ENCODE measurements around the gene C7.
A peak's percentile ranks its signal among the peaks of the same experiment; 100 is the strongest.

The C7 gene

DNA sequence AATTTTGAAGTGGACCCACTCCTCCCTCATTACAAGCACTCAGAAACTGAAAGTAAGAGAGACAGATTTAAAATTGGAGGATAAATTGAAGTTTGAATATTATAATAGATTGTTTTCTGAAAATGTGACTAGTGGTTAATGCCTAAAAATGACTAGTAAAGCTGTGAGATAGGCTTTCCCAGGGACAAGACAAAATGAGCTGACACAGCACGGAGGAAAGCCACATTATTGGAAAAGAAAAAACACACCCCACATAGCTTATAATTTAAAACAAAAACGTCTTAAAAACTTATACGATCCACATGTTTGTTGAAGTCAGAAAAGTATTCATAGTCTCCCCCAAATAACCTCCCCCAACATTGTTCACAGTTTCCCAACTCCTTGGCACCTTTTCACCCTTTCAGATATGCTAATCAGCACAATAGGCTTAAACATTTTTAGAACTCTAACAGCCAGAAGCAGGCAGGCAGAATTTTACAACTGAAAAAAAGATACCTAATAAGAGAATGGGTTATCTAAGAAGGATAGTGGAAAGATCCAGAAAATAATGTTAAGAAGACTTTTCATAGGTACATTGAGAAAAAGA lies 6.1 kb downstream of the C7 start:
- DNase-seq (ENCODE audit: low spot score) (no peak), ATAC-seq (ENCODE audit: low read depth) (no peak)
- TF ChIP-seq, protein P1, sequence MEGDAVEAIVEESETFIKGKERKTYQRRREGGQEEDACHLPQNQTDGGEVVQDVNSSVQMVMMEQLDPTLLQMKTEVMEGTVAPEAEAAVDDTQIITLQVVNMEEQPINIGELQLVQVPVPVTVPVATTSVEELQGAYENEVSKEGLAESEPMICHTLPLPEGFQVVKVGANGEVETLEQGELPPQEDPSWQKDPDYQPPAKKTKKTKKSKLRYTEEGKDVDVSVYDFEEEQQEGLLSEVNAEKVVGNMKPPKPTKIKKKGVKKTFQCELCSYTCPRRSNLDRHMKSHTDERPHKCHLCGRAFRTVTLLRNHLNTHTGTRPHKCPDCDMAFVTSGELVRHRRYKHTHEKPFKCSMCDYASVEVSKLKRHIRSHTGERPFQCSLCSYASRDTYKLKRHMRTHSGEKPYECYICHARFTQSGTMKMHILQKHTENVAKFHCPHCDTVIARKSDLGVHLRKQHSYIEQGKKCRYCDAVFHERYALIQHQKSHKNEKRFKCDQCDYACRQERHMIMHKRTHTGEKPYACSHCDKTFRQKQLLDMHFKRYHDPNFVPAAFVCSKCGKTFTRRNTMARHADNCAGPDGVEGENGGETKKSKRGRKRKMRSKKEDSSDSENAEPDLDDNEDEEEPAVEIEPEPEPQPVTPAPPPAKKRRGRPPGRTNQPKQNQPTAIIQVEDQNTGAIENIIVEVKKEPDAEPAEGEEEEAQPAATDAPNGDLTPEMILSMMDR (IDR thresholded peaks at IDR 0.05; ENCODE audit: poor library complexity, severe bottlenecking): no peak
- Histone ChIP-seq H3K4me1 (ENCODE audit: insufficient read depth, poor library complexity, severe bottlenecking) (no peaks in the 10 kb centered on the region), H3K4me3 (ENCODE audit: severe bottlenecking) (no peak overlapping the region), H3K36me3 (ENCODE audit: low read depth) (no peaks in the 10 kb centered on the region), H3K9me3 (ENCODE audit: severe bottlenecking) (no peaks in the 10 kb centered on the region), H3K27me3 (ENCODE audit: insufficient read depth, poor library complexity, severe bottlenecking) (no peaks in the 10 kb centered on the region), H3K27ac (ENCODE audit: poor library complexity, severe bottlenecking) (no peak overlapping the region)

DNA sequence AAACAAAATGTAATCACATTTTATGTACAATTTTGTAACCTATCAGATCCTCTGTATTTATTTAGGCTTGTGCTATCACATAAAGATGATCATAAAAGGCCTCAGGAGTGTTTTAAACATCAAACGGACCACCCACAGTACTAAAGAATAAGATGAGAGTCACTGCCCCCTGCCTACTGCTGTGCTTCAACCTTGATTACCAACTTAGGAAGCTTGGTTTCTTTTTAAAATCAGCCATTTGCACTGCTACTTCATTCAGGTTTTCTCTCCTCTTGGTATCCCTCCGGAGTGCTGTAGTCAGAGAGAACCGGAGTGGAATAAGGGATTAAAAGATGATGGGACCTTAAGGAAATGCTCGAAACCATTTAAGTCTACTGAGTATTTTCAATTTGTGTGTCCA lies 6.9 kb downstream of the C7 start:
- ATAC-seq (ENCODE audit: low read depth) (no peak), DNase-seq (ENCODE audit: low spot score) (no peak)
- H3K4me3 ChIP-seq (ENCODE audit: severe bottlenecking): no peak overlapping the region
- no peaks in the 10 kb centered on the region for H3K36me3 ChIP-seq (ENCODE audit: low read depth)
- H3K9me3 ChIP-seq (ENCODE audit: severe bottlenecking): no peaks in the 10 kb centered on the region
- H3K4me1 ChIP-seq (ENCODE audit: insufficient read depth, poor library complexity, severe bottlenecking): no peaks in the 10 kb centered on the region
- TF ChIP-seq, protein P1 (IDR thresholded peaks at IDR 0.05; ENCODE audit: poor library complexity, severe bottlenecking): no peak
- H3K27ac ChIP-seq (ENCODE audit: poor library complexity, severe bottlenecking): no peak overlapping the region
- no peaks in the 10 kb centered on the region for H3K27me3 ChIP-seq (ENCODE audit: insufficient read depth, poor library complexity, severe bottlenecking)

DNA sequence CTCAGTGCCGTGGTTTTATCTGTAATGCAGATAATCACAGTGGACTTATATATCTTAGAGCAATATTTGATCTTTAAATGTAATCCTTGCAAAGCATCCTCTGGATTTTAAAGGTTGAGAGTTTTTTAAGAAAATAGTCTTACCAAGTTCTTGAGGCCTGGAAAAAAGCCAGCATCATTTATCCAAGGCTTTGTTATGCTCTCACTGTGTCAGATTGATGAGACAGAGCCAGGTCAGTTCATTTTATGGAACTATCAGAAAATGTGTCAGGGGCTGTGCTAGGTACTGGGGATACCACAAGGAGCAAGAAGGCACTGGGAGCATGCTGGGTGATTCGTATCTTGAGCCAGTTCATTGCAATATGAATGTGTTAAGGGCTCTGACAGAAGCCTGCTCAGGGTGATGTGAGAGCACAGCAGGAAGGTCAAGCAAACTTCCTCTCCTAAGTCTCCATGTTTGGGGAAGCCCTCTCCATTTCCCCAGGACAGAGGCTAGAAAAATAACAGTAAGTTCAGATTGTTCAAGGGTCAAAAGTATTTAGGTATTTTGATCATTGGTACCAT lies 19.7 kb downstream of the C7 start:
- TF ChIP-seq, protein P1 (IDR thresholded peaks at IDR 0.05; ENCODE audit: poor library complexity, severe bottlenecking): no peak
- H3K9me3 ChIP-seq (ENCODE audit: severe bottlenecking): peaks cover 10% of the 10 kb centered on the region
- H3K27me3 ChIP-seq (ENCODE audit: insufficient read depth, poor library complexity, severe bottlenecking): peaks cover 6% of the 10 kb centered on the region
- no peak overlapping the region for H3K4me3 ChIP-seq (ENCODE audit: severe bottlenecking)
- no peak for DNase-seq (ENCODE audit: low spot score)
- H3K36me3 ChIP-seq (ENCODE audit: low read depth): no peaks in the 10 kb centered on the region
- H3K4me1 ChIP-seq (ENCODE audit: insufficient read depth, poor library complexity, severe bottlenecking): no peaks in the 10 kb centered on the region
- H3K27ac ChIP-seq (ENCODE audit: poor library complexity, severe bottlenecking): no peak overlapping the region
- ATAC-seq (ENCODE audit: low read depth): 0 out of 3 replicates have a peak, but pooled peaks have one; percentile 31

DNA sequence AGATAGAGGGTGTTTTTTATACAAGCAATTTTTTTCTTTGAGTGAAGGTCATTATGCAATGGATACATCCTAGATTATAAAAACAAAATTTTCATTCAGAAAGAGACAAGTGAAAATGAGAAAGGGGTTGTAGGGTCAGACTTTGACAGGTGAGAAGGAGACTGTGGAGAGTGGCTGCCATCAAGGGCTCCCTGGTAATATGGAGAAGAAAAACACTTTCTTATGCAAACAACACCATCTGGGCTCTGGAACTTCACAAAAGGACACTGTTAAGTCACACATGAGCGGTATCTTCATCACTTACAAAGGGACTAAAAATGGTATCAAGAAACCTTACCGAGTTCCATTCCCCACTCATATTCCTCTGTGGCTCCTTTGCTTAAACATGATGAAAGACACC lies 23.5 kb downstream of the C7 start:
- H3K4me1 ChIP-seq (ENCODE audit: insufficient read depth, poor library complexity, severe bottlenecking): no peaks in the 10 kb centered on the region
- H3K27me3 ChIP-seq (ENCODE audit: insufficient read depth, poor library complexity, severe bottlenecking): peaks cover 6% of the 10 kb centered on the region
- H3K36me3 ChIP-seq (ENCODE audit: low read depth): no peaks in the 10 kb centered on the region
- DNase-seq (ENCODE audit: low spot score) (no peak), ATAC-seq (ENCODE audit: low read depth) (no peak)
- no peak overlapping the region for H3K4me3 ChIP-seq (ENCODE audit: severe bottlenecking)
- no peak overlapping the region for H3K27ac ChIP-seq (ENCODE audit: poor library complexity, severe bottlenecking)
- H3K9me3 ChIP-seq (ENCODE audit: severe bottlenecking): no peaks in the 10 kb centered on the region
- TF ChIP-seq, protein P1 (IDR thresholded peaks at IDR 0.05; ENCODE audit: poor library complexity, severe bottlenecking): no peak

DNA sequence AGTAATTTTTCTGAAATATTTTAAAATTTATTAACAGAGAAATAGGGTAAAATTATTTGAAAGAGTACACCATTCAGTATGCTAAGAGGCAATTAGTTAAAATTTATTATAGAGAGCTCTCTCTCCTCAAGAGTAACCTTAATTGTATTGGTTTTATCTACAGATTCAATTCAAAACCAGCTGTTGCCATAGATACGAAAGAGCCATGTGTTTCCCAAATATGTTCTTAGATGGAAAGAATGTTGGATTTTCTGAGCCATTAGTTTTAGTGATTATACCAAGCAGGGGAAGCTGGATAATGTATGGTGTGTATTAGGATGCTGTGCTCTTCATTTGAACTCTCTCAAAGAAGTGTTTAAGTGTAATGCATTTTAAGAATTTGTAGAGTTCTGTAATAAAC lies 27.8 kb downstream of the C7 start:
- Histone ChIP-seq H3K4me1 (ENCODE audit: insufficient read depth, poor library complexity, severe bottlenecking) (no peaks in the 10 kb centered on the region), H3K9me3 (ENCODE audit: severe bottlenecking) (no peaks in the 10 kb centered on the region), H3K27ac (ENCODE audit: poor library complexity, severe bottlenecking) (no peak overlapping the region), H3K36me3 (ENCODE audit: low read depth) (no peaks in the 10 kb centered on the region), H3K4me3 (ENCODE audit: severe bottlenecking) (no peak overlapping the region), H3K27me3 (ENCODE audit: insufficient read depth, poor library complexity, severe bottlenecking) (peaks cover 3% of the 10 kb centered on the region)
- ATAC-seq (ENCODE audit: low read depth) (no peak), DNase-seq (ENCODE audit: low spot score) (no peak)
- TF ChIP-seq, protein P1 (IDR thresholded peaks at IDR 0.05; ENCODE audit: poor library complexity, severe bottlenecking): no peak

Measured in RWPE2 (cell line).